Vagina (tissue), 2 donors: ENCODE data around the gene NFU1.

Experiments
- POLR2A ChIP-seq, 2 donors: fragments of 450-650 bp; IDR thresholded peaks; one replicate each; pipeline ENCODE4 v1.6.1; 2017; ENCODE audit warnings: antibody characterized with exemption in 2 of 2, mild to moderate bottlenecking in 2 of 2, moderate library complexity in 2 of 2
- TF ChIP-seq, protein P1 (sequence below), 3 experiments: fragments of 450-650 bp in 2 of 3; fragments of 200-600 bp in 1 of 3; sonication (generic) in 1 of 3; IDR thresholded peaks; one replicate each; pipeline ENCODE4 v1.5.1; 2017 to 2019; ENCODE audit warnings: antibody characterized with exemption in 3 of 3, mild to moderate bottlenecking in 2 of 3, moderate library complexity in 2 of 3

DNA sequence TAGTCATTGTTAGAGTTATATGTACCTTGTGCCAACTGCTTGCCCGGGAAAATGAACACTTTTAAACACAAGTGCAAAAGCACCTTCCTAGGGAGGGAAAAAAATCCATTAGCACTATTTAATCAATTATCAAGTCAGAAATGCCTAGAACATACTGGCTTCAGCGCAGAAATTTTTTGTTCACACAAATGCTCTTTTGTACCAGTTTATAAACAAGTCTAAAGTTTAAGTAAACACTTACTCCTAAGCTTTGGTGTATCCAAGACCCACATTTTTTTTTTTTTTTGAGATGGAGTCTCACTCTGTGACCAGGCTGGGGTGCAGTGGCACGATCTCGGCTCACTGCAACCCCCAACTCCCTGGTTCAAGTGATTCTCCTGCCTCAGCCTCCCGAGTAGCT lies 80.8 kb downstream of the NFU1 start:
- TF ChIP-seq, protein P1, sequence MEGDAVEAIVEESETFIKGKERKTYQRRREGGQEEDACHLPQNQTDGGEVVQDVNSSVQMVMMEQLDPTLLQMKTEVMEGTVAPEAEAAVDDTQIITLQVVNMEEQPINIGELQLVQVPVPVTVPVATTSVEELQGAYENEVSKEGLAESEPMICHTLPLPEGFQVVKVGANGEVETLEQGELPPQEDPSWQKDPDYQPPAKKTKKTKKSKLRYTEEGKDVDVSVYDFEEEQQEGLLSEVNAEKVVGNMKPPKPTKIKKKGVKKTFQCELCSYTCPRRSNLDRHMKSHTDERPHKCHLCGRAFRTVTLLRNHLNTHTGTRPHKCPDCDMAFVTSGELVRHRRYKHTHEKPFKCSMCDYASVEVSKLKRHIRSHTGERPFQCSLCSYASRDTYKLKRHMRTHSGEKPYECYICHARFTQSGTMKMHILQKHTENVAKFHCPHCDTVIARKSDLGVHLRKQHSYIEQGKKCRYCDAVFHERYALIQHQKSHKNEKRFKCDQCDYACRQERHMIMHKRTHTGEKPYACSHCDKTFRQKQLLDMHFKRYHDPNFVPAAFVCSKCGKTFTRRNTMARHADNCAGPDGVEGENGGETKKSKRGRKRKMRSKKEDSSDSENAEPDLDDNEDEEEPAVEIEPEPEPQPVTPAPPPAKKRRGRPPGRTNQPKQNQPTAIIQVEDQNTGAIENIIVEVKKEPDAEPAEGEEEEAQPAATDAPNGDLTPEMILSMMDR (IDR thresholded peaks at IDR 0.05), result no peak
- TF ChIP-seq POLR2A (IDR thresholded peaks at IDR 0.05), result no peak
